NK-92 (cell line): ENCODE data around the gene EIF4H.
"Not testable (repeated sequence)": the region's sequence is repeated elsewhere in the genome, so short reads cannot be mapped to it uniquely, and the experiment has no call there.

ENCODE experiments used
- DNase-seq: peaks from one replicate; lab custom pipeline; 2025; ENCODE audit not compliant: unreplicated experiment; lab: John Stamatoyannopoulos, UW

EIF4H gene

GRCh38 chr7:74173866-74174605 is at the start of gene EIF4H:
Gene EIF4H (plus strand): TSS chr7:74174356. CDS start chr7:74174384, 28 bp downstream.
- DNase-seq, result peak; percentile 58

GRCh38 chr7:74126220-74126880 is 47.8 kb upstream of the EIF4H start:
- DNase-seq, result no peak

DNA sequence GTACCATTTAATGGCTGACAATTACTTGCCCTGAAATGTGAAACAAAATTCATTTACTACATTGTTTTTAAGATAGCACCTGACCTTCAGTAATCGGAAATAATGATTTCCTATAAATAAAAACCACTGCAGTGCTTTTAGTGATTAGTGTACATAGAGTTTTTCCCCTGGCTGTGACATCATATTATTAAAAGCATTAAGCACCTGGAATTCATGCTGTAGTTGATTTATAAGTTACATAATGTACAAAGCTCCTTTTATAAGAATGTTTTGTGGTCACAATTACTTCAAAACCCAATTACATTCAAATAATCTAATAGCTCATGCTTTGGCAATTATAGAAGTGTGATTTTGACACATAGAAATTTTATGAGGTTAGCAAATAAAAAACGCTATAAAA is 44.3 kb upstream of the EIF4H start:
- no peak for DNase-seq

- no peak for DNase-seq
These were observed 43.6 kb upstream of the EIF4H start for GRCh38 chr7:74130518-74130917.

DNA sequence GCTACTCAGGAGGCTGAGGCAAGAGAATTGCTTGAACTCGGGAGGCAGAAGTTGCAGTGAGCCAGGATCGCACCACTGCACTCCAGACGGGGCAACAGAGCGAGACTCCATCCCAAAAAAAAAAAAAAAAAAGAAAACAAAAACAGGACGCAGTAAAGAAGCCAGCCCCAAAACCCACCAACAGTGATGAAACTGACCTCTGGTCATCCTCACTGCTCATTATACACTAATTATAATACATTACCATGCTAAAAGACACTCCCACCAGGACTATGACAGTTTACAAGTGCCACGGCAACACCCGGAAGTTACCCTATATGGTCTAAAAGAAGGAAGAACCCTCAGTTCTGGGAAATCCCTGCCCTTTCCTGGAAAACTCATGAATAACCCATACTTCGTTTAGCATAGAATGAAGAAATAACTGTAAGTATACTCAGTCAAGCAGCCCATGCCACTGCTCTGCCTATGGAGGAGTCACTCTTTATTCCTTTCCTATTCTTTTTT is 40.0 kb upstream of the EIF4H start:
- no peak for DNase-seq

DNA sequence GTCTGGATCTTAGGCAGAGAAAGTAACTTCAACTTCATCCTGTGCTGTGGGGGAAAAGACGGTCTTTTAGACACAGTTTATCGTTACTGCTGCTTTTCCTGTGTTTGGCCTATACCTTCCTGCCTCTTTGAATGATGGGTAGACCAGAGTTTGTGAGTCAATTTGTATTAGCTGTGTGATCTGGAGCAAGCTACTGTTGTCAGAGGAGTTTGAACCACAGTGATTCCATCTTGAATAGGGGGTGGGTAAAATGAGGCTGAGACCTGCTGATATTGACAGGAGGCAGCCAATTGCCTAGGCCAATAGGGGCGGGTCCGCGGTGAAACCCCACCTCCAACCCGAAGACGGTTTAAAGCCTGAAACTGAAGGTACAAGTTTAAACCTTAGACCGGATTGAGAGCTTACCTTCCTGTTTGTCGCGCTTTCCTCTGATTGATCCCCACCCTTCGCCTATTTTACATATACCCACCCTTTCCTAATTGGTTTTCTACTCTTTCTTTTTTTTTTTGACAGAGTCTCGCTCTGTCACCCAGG is 35.8 kb upstream of the EIF4H start:
- DNase-seq, result no peak

DNA sequence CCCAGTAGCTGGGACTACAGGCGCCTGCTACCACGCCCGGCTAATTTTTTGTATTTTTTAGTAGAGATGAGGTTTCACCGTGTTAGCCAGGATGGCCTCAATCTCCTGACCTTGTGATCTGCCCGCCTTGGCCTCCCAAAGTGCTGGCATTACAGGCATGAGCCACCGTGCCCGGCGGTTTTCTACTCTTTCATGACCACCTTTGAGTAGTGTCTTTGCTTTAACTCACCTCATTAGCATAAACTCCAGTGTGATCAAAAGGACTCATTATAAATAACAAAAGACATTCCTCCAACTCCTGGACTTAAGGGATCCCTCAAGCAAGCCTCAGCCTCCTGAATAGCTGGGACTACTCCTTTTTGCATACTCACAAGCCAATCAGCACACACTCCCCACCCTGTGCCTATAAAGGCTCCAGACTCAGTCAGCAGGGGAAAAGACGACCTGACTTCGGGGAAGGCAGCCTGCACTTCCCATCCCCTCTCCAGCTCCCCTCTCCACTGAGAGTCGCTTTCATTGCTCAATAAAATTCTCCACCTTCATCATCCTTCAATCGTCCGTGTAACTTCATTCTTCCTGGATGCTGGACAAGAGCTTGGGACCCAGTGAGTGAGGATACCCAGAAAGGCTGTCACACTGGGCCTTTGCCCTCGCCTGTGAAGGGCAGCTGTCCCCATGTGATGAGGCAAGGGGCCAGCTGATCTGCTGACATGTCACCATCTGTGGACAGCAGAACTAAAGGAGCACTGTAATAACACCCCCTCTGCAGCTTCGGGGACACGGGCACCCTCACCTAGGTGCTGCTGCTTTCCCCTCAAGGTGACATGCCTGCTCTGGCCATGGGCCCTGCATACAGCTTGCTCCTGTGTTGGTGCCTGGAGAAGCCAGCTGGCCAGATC is 35.0 kb upstream of the EIF4H start:
- DNase-seq, result no peak

GRCh38 chr7:74141705-74142104 is 32.5 kb upstream of the EIF4H start:
- no peak for DNase-seq

- no peak for DNase-seq
These were observed 30.8 kb upstream of the EIF4H start for GRCh38 chr7:74143383-74143782.

DNA sequence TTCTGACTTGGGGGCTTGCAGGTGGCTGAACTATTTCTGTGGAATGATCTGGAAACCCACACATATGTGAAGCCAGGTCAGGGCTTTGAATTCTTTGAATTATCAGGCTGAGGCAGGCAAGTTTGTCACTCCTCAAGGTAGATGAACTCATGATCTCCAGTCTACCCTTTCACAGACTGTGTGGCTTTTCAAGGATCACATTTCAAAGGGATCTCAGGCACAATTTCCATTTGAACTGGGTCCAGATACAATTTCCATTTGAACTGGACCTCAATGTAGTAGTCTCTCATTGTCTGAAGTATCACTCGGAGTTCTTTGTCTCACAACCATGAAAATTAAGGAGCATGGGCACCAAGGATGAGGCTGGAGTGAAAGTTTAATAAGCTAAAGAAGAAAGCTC is 25.7 kb upstream of the EIF4H start:
- no peak for DNase-seq

GRCh38 chr7:74149071-74149470 is 25.1 kb upstream of the EIF4H start:
- no peak for DNase-seq

GRCh38 chr7:74149603-74150002 is 24.6 kb upstream of the EIF4H start:
- no peak for DNase-seq

GRCh38 chr7:74153736-74154135 is 20.4 kb upstream of the EIF4H start:
- DNase-seq, result no peak

- no peak for DNase-seq
These were observed 18.3 kb upstream of the EIF4H start for GRCh38 chr7:74155810-74156395.

- DNase-seq, result no peak
These were observed 16.6 kb upstream of the EIF4H start for GRCh38 chr7:74157605-74158004.

DNA sequence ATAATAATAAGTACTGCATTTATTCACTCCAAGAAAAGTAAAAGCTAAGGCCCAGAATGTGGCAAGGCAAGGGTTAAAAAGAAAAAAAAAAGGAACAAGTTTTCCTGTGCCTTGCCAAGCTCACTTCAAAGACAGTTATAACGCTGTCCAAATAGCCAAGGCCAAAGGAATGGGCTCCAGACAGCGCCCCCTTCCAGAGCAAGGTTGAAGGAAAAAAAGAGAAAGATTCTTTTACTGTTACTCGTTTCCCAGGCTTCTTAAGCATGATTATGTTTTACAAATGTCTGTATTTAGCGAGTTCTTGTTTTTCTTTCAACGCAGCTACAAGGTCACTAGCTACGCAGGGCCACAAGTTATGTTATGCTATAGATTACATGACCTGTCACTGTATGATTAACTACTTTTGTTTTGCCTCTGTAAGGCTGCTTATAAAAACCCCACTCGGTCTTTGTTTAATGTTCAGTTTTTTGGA is 9.1 kb upstream of the EIF4H start:
- no peak for DNase-seq

DNA sequence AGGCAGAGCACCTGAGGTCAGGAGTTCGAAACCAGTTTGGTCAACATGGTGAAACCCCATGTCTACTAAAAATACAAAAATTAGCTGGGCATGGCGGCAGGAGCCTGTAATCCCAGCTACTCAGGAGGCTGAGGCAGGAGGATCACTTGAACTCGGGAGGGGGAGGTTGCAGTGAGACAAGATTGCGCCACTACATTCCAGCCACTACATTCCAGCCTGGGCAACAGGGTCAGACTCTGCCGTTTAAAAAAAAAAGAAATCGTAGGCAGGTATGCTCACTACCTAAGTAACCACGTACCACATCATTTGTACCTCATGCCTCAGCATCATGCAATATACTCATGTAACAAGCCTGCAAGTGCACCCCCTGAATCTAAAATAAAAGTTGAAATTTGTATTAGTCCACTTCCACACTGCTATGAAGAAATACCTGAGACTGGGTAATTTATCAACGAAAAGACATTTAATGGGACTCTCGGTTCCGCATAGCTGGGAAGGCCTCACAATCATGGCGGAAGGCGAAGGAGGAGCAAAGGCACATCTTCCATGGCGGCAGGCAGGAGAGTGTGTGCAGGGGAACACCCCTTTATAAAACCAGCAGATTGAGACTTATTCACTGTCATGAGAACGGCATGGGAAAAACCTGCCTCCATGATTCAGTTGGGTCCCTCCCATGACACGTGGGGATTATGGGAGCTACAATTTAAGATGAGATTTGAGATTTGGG is 8.1 kb upstream of the EIF4H start:
- no peak for DNase-seq

DNA sequence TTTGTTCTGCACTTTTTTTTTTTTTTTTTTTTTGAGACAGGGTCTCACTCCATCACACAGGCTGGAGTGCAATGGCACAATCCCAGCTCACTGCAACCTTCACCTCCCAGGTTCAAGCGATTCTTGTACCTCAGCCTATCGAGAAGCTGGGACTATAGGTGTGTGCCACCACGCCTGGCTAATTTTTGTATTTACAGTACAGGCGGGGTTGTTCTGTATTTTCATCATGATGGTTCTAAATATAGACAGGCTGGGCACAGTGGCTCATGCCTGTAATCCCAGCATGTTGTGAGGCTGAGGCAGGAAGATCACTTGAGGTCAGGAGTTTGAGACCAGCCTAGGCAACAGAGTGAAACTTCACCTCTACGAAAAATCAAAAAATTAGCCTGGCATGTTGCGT is 6.8 kb upstream of the EIF4H start:
- not testable (repeated sequence) for DNase-seq

DNA sequence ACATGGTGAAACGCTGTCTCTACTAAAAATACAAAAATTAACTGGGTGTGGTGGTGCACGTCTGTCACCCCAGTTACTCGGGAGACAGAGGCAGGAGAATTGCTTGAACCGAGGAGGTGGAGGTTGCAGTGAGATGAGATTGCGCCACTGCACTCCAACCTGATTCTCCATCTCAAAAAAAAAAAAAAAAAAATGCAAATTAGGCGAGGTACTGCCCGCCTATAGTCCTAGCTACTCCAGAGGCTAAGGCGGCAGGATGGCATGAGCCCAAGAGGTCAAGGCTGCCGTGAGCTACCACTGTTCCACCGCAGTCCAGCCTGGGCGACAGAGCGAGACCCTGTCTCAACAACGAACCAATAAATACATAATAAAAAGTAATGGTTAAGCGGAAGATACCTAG is 1.1 kb upstream of the EIF4H start:
- no peak for DNase-seq

DNA sequence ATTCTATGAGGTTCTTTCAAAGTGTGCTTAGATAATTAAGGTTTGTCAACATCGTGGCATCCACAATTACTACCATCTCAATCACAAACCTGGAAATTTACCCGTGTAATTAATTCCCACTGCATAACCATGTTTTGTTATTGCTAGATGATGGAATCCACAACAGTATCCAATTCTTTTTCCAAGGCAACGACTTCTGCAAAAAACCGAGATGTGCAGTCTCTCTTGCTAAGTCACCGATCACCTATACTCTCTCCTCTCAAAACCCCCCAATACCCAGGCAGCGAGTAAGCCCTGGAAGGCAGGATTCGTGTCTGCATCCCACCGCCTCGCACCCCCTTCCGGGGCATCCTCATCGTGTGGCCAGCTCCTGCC is 678 bp upstream of the EIF4H start:
- no peak for DNase-seq
